ENCODE data around the gene NSG1.
"Not testable (repeated sequence)": the region's sequence is repeated elsewhere in the genome, so short reads cannot be mapped to it uniquely, and the experiment has no call there.

DNA sequence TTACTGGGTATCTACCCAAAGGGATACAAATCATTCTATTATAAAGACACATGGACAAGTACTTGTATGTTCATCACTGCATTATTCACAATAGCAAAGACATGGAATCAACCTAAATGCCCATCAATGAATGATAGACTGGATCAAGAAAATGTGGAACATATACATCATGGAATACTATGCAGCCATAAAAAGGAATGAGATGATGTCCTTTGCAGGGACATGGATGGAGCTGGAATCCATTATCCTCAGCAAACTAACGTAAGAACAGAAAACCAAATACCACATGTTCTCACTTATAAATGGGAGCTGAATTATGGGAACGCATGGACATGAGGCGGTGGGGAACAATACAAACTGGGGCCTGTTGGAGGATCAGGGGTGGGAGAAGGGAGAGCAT is 78.3 kb downstream of the NSG1 start:
- not testable (repeated sequence) for TF ChIP-seq CTCF (IDR thresholded peaks at IDR 0.05; ENCODE audit: insufficient read depth, low read length); POLR2AphosphoS5 (IDR thresholded peaks at IDR 0.05; ENCODE audit: low read depth); GABPA (IDR thresholded peaks at IDR 0.05; ENCODE audit: low read depth); SPI1 (IDR thresholded peaks at IDR 0.05; ENCODE audit: borderline replicate concordance, low read depth)
- TF ChIP-seq, protein P1, sequence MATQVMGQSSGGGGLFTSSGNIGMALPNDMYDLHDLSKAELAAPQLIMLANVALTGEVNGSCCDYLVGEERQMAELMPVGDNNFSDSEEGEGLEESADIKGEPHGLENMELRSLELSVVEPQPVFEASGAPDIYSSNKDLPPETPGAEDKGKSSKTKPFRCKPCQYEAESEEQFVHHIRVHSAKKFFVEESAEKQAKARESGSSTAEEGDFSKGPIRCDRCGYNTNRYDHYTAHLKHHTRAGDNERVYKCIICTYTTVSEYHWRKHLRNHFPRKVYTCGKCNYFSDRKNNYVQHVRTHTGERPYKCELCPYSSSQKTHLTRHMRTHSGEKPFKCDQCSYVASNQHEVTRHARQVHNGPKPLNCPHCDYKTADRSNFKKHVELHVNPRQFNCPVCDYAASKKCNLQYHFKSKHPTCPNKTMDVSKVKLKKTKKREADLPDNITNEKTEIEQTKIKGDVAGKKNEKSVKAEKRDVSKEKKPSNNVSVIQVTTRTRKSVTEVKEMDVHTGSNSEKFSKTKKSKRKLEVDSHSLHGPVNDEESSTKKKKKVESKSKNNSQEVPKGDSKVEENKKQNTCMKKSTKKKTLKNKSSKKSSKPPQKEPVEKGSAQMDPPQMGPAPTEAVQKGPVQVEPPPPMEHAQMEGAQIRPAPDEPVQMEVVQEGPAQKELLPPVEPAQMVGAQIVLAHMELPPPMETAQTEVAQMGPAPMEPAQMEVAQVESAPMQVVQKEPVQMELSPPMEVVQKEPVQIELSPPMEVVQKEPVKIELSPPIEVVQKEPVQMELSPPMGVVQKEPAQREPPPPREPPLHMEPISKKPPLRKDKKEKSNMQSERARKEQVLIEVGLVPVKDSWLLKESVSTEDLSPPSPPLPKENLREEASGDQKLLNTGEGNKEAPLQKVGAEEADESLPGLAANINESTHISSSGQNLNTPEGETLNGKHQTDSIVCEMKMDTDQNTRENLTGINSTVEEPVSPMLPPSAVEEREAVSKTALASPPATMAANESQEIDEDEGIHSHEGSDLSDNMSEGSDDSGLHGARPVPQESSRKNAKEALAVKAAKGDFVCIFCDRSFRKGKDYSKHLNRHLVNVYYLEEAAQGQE (IDR thresholded peaks at IDR 0.05; ENCODE audit: insufficient replicate concordance, low read depth), result not testable (repeated sequence)
